HCT116 (cell line): Measurements from ENCODE around the gene ADCY2. TPM values are rescaled to one million over a fixed set of nuclear protein-coding genes. Genes with fewer than 3 reads are reported as not detected.

Experiments used
- ATAC-seq: fragments of 200-7000 bp; cut with Tn5 transposase; 2 replicates; pipeline ENCODE4 v1.9.1; 2020; ENCODE audit warnings: mild to moderate bottlenecking, moderate library complexity
- BruUV-seq: library from RNA; stranded (reverse); fragments of 400-500 nt; replicated peaks from 2 replicates; lab custom pipeline; 2021; lab: Mats Ljungman, UMichigan
- CTCF ChIA-PET: fragments of 300-600 bp; sonication (Branson Sonifier 250); formaldehyde crosslinking; loops from one replicate; lab custom pipeline; 2021; ENCODE audit warnings: antibody characterized with exemption; lab: Charles Lee
- POLR2A ChIA-PET: fragments of 300-600, 350-600 bp; sonication (Branson Sonifier 250); formaldehyde crosslinking; loops from one replicate; lab custom pipeline; 2021; ENCODE audit warnings: antibody characterized with exemption; lab: Charles Lee
- RAD21 ChIA-PET, 2 experiments: fragments of 300-600 bp; sonication (Branson Sonifier 250); formaldehyde crosslinking; loops; one replicate each; lab custom pipeline; 2023; ENCODE audit warnings: low total read pairs in 2 of 2; ENCODE audit not compliant: uncharacterized antibody in 2 of 2, unreplicated experiment in 2 of 2, low non-redundant PET in 1 of 2; lab: Charles Lee
- DNase-seq: peaks from one replicate; pipeline ENCODE4 v3.0.0-alpha.2; 2010; ENCODE audit warnings: low read depth, low spot score
- H2AFZ ChIP-seq: fragments of 200-600 bp; shearing (Covaris generic), sonication (generic); 2 replicates; pipeline ENCODE4 v1.6.1; 2017; ENCODE audit warnings: low read depth, mixed run types, mixed read lengths, antibody characterized with exemption, low read length; ENCODE audit not compliant: poor library complexity, severe bottlenecking
- H3K27ac ChIP-seq: 2 replicates; pipeline ENCODE4 v1.5.1; 2012; ENCODE audit warnings: low read depth, low read length
- H3K27me3 ChIP-seq: fragments of 200-600 bp; sonication (generic); 2 replicates; pipeline ENCODE4 v1.6.1; 2016; ENCODE audit warnings: mixed run types, low read length, mixed read lengths; ENCODE audit not compliant: insufficient read depth
- H3K36me3 ChIP-seq, 2 experiments: fragments of 200-500 bp in 1 of 2; fragments of 200-600 bp in 1 of 2; sonication (Bioruptor generic) in 1 of 2; sonication (generic) in 1 of 2; 2 replicates each; pipeline versions ENCODE4 v1.5.1 to v1.6.1; 2014 to 2016; ENCODE audit warnings: low read length in 2 of 2, inconsistent platforms in 1 of 2, mixed read lengths in 1 of 2, mixed run types in 1 of 2; ENCODE audit not compliant: insufficient read depth in 2 of 2, control insufficient read depth in 1 of 2
- H3K4me1 ChIP-seq, 2 experiments: fragments of 200-600 bp in 1 of 2; sonication (generic) in 1 of 2; 2 replicates each; pipeline versions ENCODE4 v1.5.1 to v1.6.1; 2012 to 2017; ENCODE audit warnings: low read length in 2 of 2, inconsistent platforms in 1 of 2, mild to moderate bottlenecking in 1 of 2, mixed read lengths in 1 of 2, mixed run types in 1 of 2, moderate library complexity in 1 of 2; ENCODE audit not compliant: insufficient read depth in 2 of 2, control insufficient read depth in 1 of 2
- H3K4me2 ChIP-seq: fragments of 200-600 bp; sonication (generic); 2 replicates; pipeline ENCODE4 v1.6.1; 2017; ENCODE audit warnings: mixed run types, low read length, mixed read lengths
- H3K4me3 ChIP-seq, 2 experiments: fragments of 200-600 bp in 1 of 2; sonication (generic) in 1 of 2; replicated peaks in 1 of 2; 2 replicates each; pipeline ENCODE4 v1.5.1; 2011 to 2016; ENCODE audit warnings: low read length in 2 of 2, control low read depth in 1 of 2, low read depth in 1 of 2, mild to moderate bottlenecking in 1 of 2, mixed read lengths in 1 of 2, mixed run types in 1 of 2
- H3K79me2 ChIP-seq: fragments of 200-600 bp; sonication (generic); 2 replicates; pipeline ENCODE4 v1.6.1; 2017; ENCODE audit warnings: mild to moderate bottlenecking, mixed run types, low read length, moderate library complexity, mixed read lengths; ENCODE audit not compliant: insufficient read depth
- H3K9ac ChIP-seq: fragments of 200-600 bp; sonication (generic); 2 replicates; pipeline ENCODE4 v1.6.1; 2016; ENCODE audit warnings: low read length, mixed read lengths
- H3K9me2 ChIP-seq: fragments of 200-600 bp; sonication (generic), shearing (Covaris generic); 2 replicates; pipeline ENCODE4 v1.6.1; 2017; ENCODE audit warnings: mixed run types, mild to moderate bottlenecking, moderate library complexity; ENCODE audit not compliant: insufficient read depth
- H3K9me3 ChIP-seq, 2 experiments: fragments of 200-500 bp in 1 of 2; fragments of 200-600 bp in 1 of 2; sonication (Bioruptor generic) in 1 of 2; sonication (generic) in 1 of 2; 2 replicates each; pipeline ENCODE4 v1.6.1; 2014 to 2017; ENCODE audit warnings: low read length in 2 of 2, mixed read lengths in 2 of 2, inconsistent platforms in 1 of 2, low read depth in 1 of 2, mild to moderate bottlenecking in 1 of 2, mixed run types in 1 of 2, moderate library complexity in 1 of 2; ENCODE audit not compliant: control insufficient read depth in 1 of 2, insufficient read depth in 1 of 2
- H4K20me1 ChIP-seq: fragments of 200-600 bp; sonication (generic), shearing (Covaris generic); 2 replicates; pipeline ENCODE4 v1.6.1; 2017; ENCODE audit warnings: mixed run types, mild to moderate bottlenecking, moderate library complexity; ENCODE audit not compliant: insufficient read depth
- ATF3 ChIP-seq: IDR thresholded peaks from 2 replicates; pipeline ENCODE4 v1.6.1; 2012
- CTCF ChIP-seq, 3 experiments: fragments of 200-600 bp in 1 of 3; sonication (generic) in 1 of 3; IDR thresholded peaks in 2 of 3; conservative IDR thresholded peaks in 1 of 3; 2 replicates each; pipeline ENCODE4 v1.5.1; 2012 to 2017; ENCODE audit warnings: low read depth in 2 of 3, low read length in 2 of 3, antibody characterized with exemption in 1 of 3, borderline replicate concordance in 1 of 3, control low read depth in 1 of 3, mild to moderate bottlenecking in 1 of 3, mixed read lengths in 1 of 3, mixed run types in 1 of 3, moderate library complexity in 1 of 3; ENCODE audit not compliant: insufficient read depth in 1 of 3
- EZH2phosphoT487 ChIP-seq: fragments of 200-600 bp; IDR thresholded peaks from 2 replicates; pipeline ENCODE4 v1.6.1; 2018; ENCODE audit warnings: antibody characterized with exemption, borderline replicate concordance
- POLR2A ChIP-seq: IDR thresholded peaks from 2 replicates; pipeline ENCODE4 v1.7.0; 2011; ENCODE audit warnings: borderline replicate concordance; ENCODE audit not compliant: insufficient read depth, insufficient read length; ENCODE audit errors: extremely low read depth
- SRF ChIP-seq: IDR thresholded peaks from 2 replicates; pipeline ENCODE4 v1.6.1; 2012; ENCODE audit warnings: low read depth
- TCF7L2 ChIP-seq: IDR thresholded peaks from 2 replicates; pipeline ENCODE4 v1.7.0; 2011; ENCODE audit warnings: borderline replicate concordance, inconsistent platforms; ENCODE audit not compliant: insufficient read depth, insufficient read length; ENCODE audit errors: extremely low read depth
- ZFX ChIP-seq: fragments of 450-650 bp; IDR thresholded peaks from 2 replicates; pipeline ENCODE4 v1.6.1; 2017
- intact Hi-C: fragments of 100-400 bp; cut with micrococcal nuclease; formaldehyde crosslinking; loops from 2 replicates; pipeline ENCODE4 v1.10.0; 2022
- total RNA-seq: library from RNA; stranded (reverse); gene quantifications from one replicate; pipeline ENCODE4 v1.2.1, GENCODE V29; 2021; ENCODE audit not compliant: unreplicated experiment

ADCY2 gene
- total RNA-seq, 1 experiment from 2014 or later: 0.15 TPM

GRCh38 chr5:7686794-7687193 is 290.9 kb downstream of the ADCY2 start:
- no peak overlapping the region for H3K4me2 ChIP-seq
- TF ChIP-seq POLR2A: no peak
- 0 out of 6 replicates have a peak, but pooled peaks of 1 of the 3 experiments have one; percentile 8 for TF ChIP-seq CTCF (IDR thresholded peaks at IDR 0.05 in 2 of 3, conservative IDR thresholded peaks at IDR 0.05 in 1 of 3; ENCODE audit: borderline replicate concordance in 1 of 3, insufficient read depth in 1 of 3, low read depth in 2 of 3, low read length in 2 of 3)
- no peak for TF ChIP-seq SRF
- H3K9me2 ChIP-seq: no peaks in the 10 kb centered on the region
- no peak overlapping the region for H2AFZ ChIP-seq
- RAD21 ChIA-PET: no interaction called here
- H3K4me3 ChIP-seq: no peak overlapping the region
- no TSS peak for BruUV-seq
- CTCF ChIA-PET: no interaction called here
- no peaks in the 10 kb centered on the region; a peak in 1 of 4 replicates for H3K9me3 ChIP-seq
- H3K79me2 ChIP-seq: no peaks in the 10 kb centered on the region
- no peaks in the 10 kb centered on the region for H3K27me3 ChIP-seq
- no peaks in the 10 kb centered on the region for H3K4me1 ChIP-seq
- no peak for ATAC-seq
- H3K27ac ChIP-seq: no peak overlapping the region
- intact Hi-C loops: no loop called here
- POLR2A ChIA-PET: no interaction called here
- H3K36me3 ChIP-seq: no peaks in the 10 kb centered on the region
- no peak overlapping the region for H3K9ac ChIP-seq
- H4K20me1 ChIP-seq: no peaks in the 10 kb centered on the region
- no peak for DNase-seq

DNA sequence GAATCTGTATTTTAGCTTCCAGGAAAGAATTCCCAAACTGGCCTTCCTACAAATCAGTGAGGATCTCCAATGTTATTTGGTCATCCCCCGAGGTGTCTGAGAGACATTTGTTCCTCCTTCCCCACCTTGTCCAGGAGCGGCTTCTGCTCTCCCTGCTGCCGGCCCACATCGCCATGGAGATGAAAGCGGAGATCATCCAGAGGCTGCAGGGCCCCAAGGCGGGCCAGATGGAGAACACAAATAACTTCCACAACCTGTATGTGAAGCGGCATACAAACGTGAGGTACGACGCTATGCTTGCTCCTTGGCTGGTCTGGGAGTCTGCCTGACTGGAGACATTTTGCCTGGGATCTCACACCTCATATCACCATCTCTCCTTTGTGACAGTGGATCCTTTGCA is 294.6 kb downstream of the ADCY2 start:
- Histone ChIP-seq H3K4me1 (no peaks in the 10 kb centered on the region), H3K36me3 (no peaks in the 10 kb centered on the region), H3K4me3 (no peak overlapping the region), H4K20me1 (no peaks in the 10 kb centered on the region), H3K9me3 (no peaks in the 10 kb centered on the region), H3K27me3 (no peaks in the 10 kb centered on the region), H3K79me2 (no peaks in the 10 kb centered on the region), H3K4me2 (no peak overlapping the region), H3K9ac (no peak overlapping the region), H2AFZ (no peak overlapping the region), H3K27ac (no peak overlapping the region), H3K9me2 (no peaks in the 10 kb centered on the region)
- no peak for TF ChIP-seq TCF7L2
- TF ChIP-seq EZH2phosphoT487: no peak
- no peak for TF ChIP-seq ATF3
- TF ChIP-seq ZFX: no peak
- intact Hi-C loops: no loop called here
- POLR2A ChIA-PET: no interaction called here
- no TSS peak for BruUV-seq
- RAD21 ChIA-PET: no interaction called here
- no peak for DNase-seq
- no peak for ATAC-seq
- CTCF ChIA-PET: no interaction called here
